Measurements from ENCODE around the gene NOX4. TPM values are rescaled to one million over a fixed set of nuclear protein-coding genes. Genes with fewer than 3 reads are reported as not detected.
"Not testable (repeated sequence)": the region's sequence is repeated elsewhere in the genome, so short reads cannot be mapped to it uniquely, and the experiment has no call there.

The NOX4 gene
- total RNA-seq, 1 experiment from 2014 or later = 4.9 TPM

- Histone ChIP-seq H3K9me3 (replicated peaks) (no peaks in the 10 kb centered on the region), H3K4me3 (no peak overlapping the region), H3K27me3 (replicated peaks) (no peaks in the 10 kb centered on the region), H3K36me3 (no peaks in the 10 kb centered on the region), H3K4me1 (replicated peaks) (no peaks in the 10 kb centered on the region), H3K27ac (no peak overlapping the region)
- no peak for DNase-seq (ENCODE audit: low read depth in 1 of 2, low spot score in 2 of 2)
These were observed 85.5 kb downstream of the NOX4 start for GRCh38 chr11:89405629-89406028.

GRCh38 chr11:89391654-89392053 lies 99.5 kb downstream of the NOX4 start:
- not testable (repeated sequence) for H3K36me3 ChIP-seq; H3K4me3 ChIP-seq; H3K27ac ChIP-seq; H3K4me1 ChIP-seq (replicated peaks); H3K27me3 ChIP-seq (replicated peaks); H3K9me3 ChIP-seq (replicated peaks); DNase-seq (ENCODE audit: low read depth in 1 of 2, low spot score in 2 of 2)

- H3K4me1 ChIP-seq (replicated peaks); H3K27me3 ChIP-seq (replicated peaks); H3K36me3 ChIP-seq; H3K9me3 ChIP-seq (replicated peaks); DNase-seq (ENCODE audit: low read depth in 1 of 2, low spot score in 2 of 2); H3K27ac ChIP-seq; H3K4me3 ChIP-seq: not testable (repeated sequence)
These were observed 103.7 kb downstream of the NOX4 start for GRCh38 chr11:89387501-89387900.

GRCh38 chr11:89382986-89383385 lies 108.2 kb downstream of the NOX4 start:
- DNase-seq (ENCODE audit: low read depth in 1 of 2, low spot score in 2 of 2) = not testable (repeated sequence)

GRCh38 chr11:89381094-89381493 lies 110.1 kb downstream of the NOX4 start:
- H3K4me3 ChIP-seq = no peak overlapping the region
- peak overlapping the region; percentile 77 for H3K27ac ChIP-seq
- no peaks in the 10 kb centered on the region for H3K9me3 ChIP-seq (replicated peaks)
- H3K27me3 ChIP-seq (replicated peaks) = no peaks in the 10 kb centered on the region
- peak; percentile 61 to 81 for DNase-seq (ENCODE audit: low read depth in 1 of 2, low spot score in 2 of 2)
- H3K4me1 ChIP-seq (replicated peaks) = peaks cover 15% of the 10 kb centered on the region
- no peaks in the 10 kb centered on the region for H3K36me3 ChIP-seq

More at GRCh38 chr11:89382986-89383385, 108.2 kb downstream of the NOX4 start:
- not testable (repeated sequence) for H3K27ac ChIP-seq; H3K27me3 ChIP-seq (replicated peaks); H3K4me3 ChIP-seq; H3K36me3 ChIP-seq; H3K9me3 ChIP-seq (replicated peaks)
- H3K4me1 ChIP-seq (replicated peaks) = peaks cover 15% of the 10 kb centered on the region

GRCh38 chr11:89379976-89380771 lies 111.0 kb downstream of the NOX4 start:
- H3K27me3 ChIP-seq (replicated peaks); H3K9me3 ChIP-seq (replicated peaks); H3K36me3 ChIP-seq; H3K4me3 ChIP-seq: not testable (repeated sequence)
- peak in 1 of 2 experiments; percentile 24 for DNase-seq (ENCODE audit: low read depth in 1 of 2, low spot score in 2 of 2)
- Histone ChIP-seq H3K4me1 (replicated peaks) (peaks cover 15% of the 10 kb centered on the region), H3K27ac (peak overlapping the region; percentile 77)

- not testable (repeated sequence) for DNase-seq (ENCODE audit: low read depth in 1 of 2, low spot score in 2 of 2); H3K27me3 ChIP-seq (replicated peaks); H3K36me3 ChIP-seq; H3K4me3 ChIP-seq; H3K27ac ChIP-seq; H3K9me3 ChIP-seq (replicated peaks)
- H3K4me1 ChIP-seq (replicated peaks) = peaks cover 15% of the 10 kb centered on the region
These were observed 112.2 kb downstream of the NOX4 start for GRCh38 chr11:89378986-89379385.

- not testable (repeated sequence) for H3K36me3 ChIP-seq; H3K27me3 ChIP-seq (replicated peaks); H3K27ac ChIP-seq; H3K4me1 ChIP-seq (replicated peaks); DNase-seq (ENCODE audit: low read depth in 1 of 2, low spot score in 2 of 2); H3K4me3 ChIP-seq; H3K9me3 ChIP-seq (replicated peaks)
These were observed 121.8 kb downstream of the NOX4 start for GRCh38 chr11:89369356-89369755.

- H3K27me3 ChIP-seq (replicated peaks); H3K4me1 ChIP-seq (replicated peaks); H3K4me3 ChIP-seq; H3K36me3 ChIP-seq; H3K9me3 ChIP-seq (replicated peaks); DNase-seq (ENCODE audit: low read depth in 1 of 2, low spot score in 2 of 2); H3K27ac ChIP-seq: not testable (repeated sequence)
These were observed 126.3 kb downstream of the NOX4 start for GRCh38 chr11:89364856-89365255.

- Histone ChIP-seq H3K9me3 (replicated peaks) (no peaks in the 10 kb centered on the region), H3K27ac (no peak overlapping the region), H3K4me3 (no peak overlapping the region), H3K36me3 (no peaks in the 10 kb centered on the region), H3K4me1 (replicated peaks) (no peaks in the 10 kb centered on the region), H3K27me3 (replicated peaks) (no peaks in the 10 kb centered on the region)
- no peak for DNase-seq (ENCODE audit: low read depth in 1 of 2, low spot score in 2 of 2)
These were observed 129.4 kb downstream of the NOX4 start for GRCh38 chr11:89361734-89362133.

GRCh38 chr11:89359208-89359607 lies 132.0 kb downstream of the NOX4 start:
- not testable (repeated sequence) for DNase-seq (ENCODE audit: low read depth in 1 of 2, low spot score in 2 of 2); H3K36me3 ChIP-seq; H3K27me3 ChIP-seq (replicated peaks); H3K4me3 ChIP-seq; H3K4me1 ChIP-seq (replicated peaks); H3K9me3 ChIP-seq (replicated peaks); H3K27ac ChIP-seq

- Histone ChIP-seq H3K4me3 (no peak overlapping the region), H3K36me3 (no peaks in the 10 kb centered on the region), H3K4me1 (replicated peaks) (no peaks in the 10 kb centered on the region)
These were observed 132.4 kb downstream of the NOX4 start for GRCh38 chr11:89358761-89359160.

GRCh38 chr11:89355646-89356045 lies 135.5 kb downstream of the NOX4 start:
- H3K4me3 ChIP-seq = no peak overlapping the region
- H3K27ac ChIP-seq = no peak overlapping the region
- H3K27me3 ChIP-seq (replicated peaks) = no peaks in the 10 kb centered on the region
- no peaks in the 10 kb centered on the region for H3K4me1 ChIP-seq (replicated peaks)
- H3K36me3 ChIP-seq = no peaks in the 10 kb centered on the region
- DNase-seq (ENCODE audit: low read depth in 1 of 2, low spot score in 2 of 2) = no peak
- no peaks in the 10 kb centered on the region for H3K9me3 ChIP-seq (replicated peaks)

More at GRCh38 chr11:89358761-89359160, 132.4 kb downstream of the NOX4 start:
- no peak for DNase-seq (ENCODE audit: low read depth in 1 of 2, low spot score in 2 of 2)
- Histone ChIP-seq H3K9me3 (replicated peaks) (no peaks in the 10 kb centered on the region), H3K27me3 (replicated peaks) (no peaks in the 10 kb centered on the region), H3K27ac (no peak overlapping the region)

- not testable (repeated sequence) for DNase-seq (ENCODE audit: low read depth in 1 of 2, low spot score in 2 of 2); H3K27me3 ChIP-seq (replicated peaks); H3K4me3 ChIP-seq; H3K9me3 ChIP-seq (replicated peaks); H3K4me1 ChIP-seq (replicated peaks); H3K27ac ChIP-seq; H3K36me3 ChIP-seq
These were observed 136.7 kb downstream of the NOX4 start for GRCh38 chr11:89354513-89354912.

- Histone ChIP-seq H3K4me1 (replicated peaks) (no peaks in the 10 kb centered on the region), H3K27me3 (replicated peaks) (no peaks in the 10 kb centered on the region), H3K36me3 (no peaks in the 10 kb centered on the region), H3K4me3 (no peak overlapping the region), H3K9me3 (replicated peaks) (no peaks in the 10 kb centered on the region), H3K27ac (no peak overlapping the region)
- no peak for DNase-seq (ENCODE audit: low read depth in 1 of 2, low spot score in 2 of 2)
These were observed 144.1 kb downstream of the NOX4 start for GRCh38 chr11:89347071-89347470.
